SK-N-SH (cell line): ENCODE data around the gene BSG. TPM values are rescaled to one million over a fixed set of nuclear protein-coding genes. Genes with fewer than 3 reads are reported as not detected.

Experiments
- CTCF ChIA-PET: fragments of 300-600, 350-600 bp; formaldehyde crosslinking; extraction: SDS; loops from one replicate; lab custom pipeline; 2021; lab: Yijun Ruan, JAX
- POLR2A ChIA-PET: fragments of 350-600 bp; sonication (Branson Sonifier 250); formaldehyde crosslinking; extraction: SDS; loops from one replicate; lab custom pipeline; 2020; ENCODE audit warnings: antibody characterized with exemption, inconsistent platforms; lab: Yijun Ruan, JAX
- DNase-seq: peaks from one replicate; pipeline ENCODE4 v3.0.0; 2012
- H2AFZ ChIP-seq: fragments of 200-600 bp; sonication (generic); 2 replicates; pipeline ENCODE4 v1.8.1; 2016; ENCODE audit warnings: antibody characterized with exemption, mild to moderate bottlenecking, low read depth
- H3F3A ChIP-seq: fragments of 200-600 bp; sonication (generic); replicated peaks from 2 replicates; pipeline ENCODE3; 2016; ENCODE audit warnings: antibody characterized with exemption, mild to moderate bottlenecking; ENCODE audit not compliant: insufficient read depth
- H3K27ac ChIP-seq, 2 experiments: fragments of 200-500 bp in 1 of 2; fragments of 200-600 bp in 1 of 2; sonication (Bioruptor generic) in 1 of 2; sonication (generic), shearing (Covaris generic) in 1 of 2; 2 replicates each; pipeline versions ENCODE4 v1.5.1 to v1.6.1; 2014 to 2016; ENCODE audit warnings: low read depth in 2 of 2, inconsistent platforms in 1 of 2, low read length in 1 of 2, mild to moderate bottlenecking in 1 of 2, mixed read lengths in 1 of 2
- H3K27me3 ChIP-seq: fragments of 200-600 bp; sonication (generic), shearing (Covaris generic); 2 replicates; pipeline ENCODE4 v1.6.1; 2016; ENCODE audit warnings: mixed run types; ENCODE audit not compliant: insufficient read depth
- H3K36me3 ChIP-seq, 2 experiments: fragments of 200-500 bp in 1 of 2; fragments of 200-600 bp in 1 of 2; sonication (Bioruptor generic) in 1 of 2; sonication (generic) in 1 of 2; replicated peaks in 1 of 2; 2 replicates each; pipeline versions ENCODE3 to v1.5.1; 2014 to 2016; ENCODE audit warnings: low read length in 1 of 2, mild to moderate bottlenecking in 1 of 2; ENCODE audit not compliant: insufficient read depth in 2 of 2, control insufficient read depth in 1 of 2
- H3K4me1 ChIP-seq, 2 experiments: fragments of 200-500 bp in 1 of 2; fragments of 200-600 bp in 1 of 2; sonication (Bioruptor generic) in 1 of 2; sonication (generic), shearing (Covaris generic) in 1 of 2; 2 replicates each; pipeline versions ENCODE4 v1.5.1 to v1.6.1; 2014 to 2016; ENCODE audit warnings: low read depth in 1 of 2, low read length in 1 of 2, mixed run types in 1 of 2; ENCODE audit not compliant: insufficient read depth in 2 of 2, control insufficient read depth in 1 of 2
- H3K4me2 ChIP-seq: fragments of 200-600 bp; sonication (generic), shearing (Covaris generic); 2 replicates; pipeline ENCODE4 v1.6.1; 2017; ENCODE audit warnings: mixed run types
- H3K4me3 ChIP-seq, 2 experiments: fragments of 200-500 bp in 1 of 2; fragments of 200-600 bp in 1 of 2; sonication (Bioruptor generic) in 1 of 2; sonication (generic), shearing (Covaris generic) in 1 of 2; 2 replicates each; pipeline versions ENCODE4 v1.5.1 to v1.8.1; 2014 to 2016; ENCODE audit warnings: low read depth in 2 of 2, inconsistent platforms in 1 of 2, low read length in 1 of 2, mild to moderate bottlenecking in 1 of 2, mixed read lengths in 1 of 2, moderate library complexity in 1 of 2
- H3K79me2 ChIP-seq: fragments of 200-600 bp; sonication (generic); 2 replicates; pipeline ENCODE4 v1.8.1; 2017; ENCODE audit warnings: mild to moderate bottlenecking; ENCODE audit not compliant: insufficient read depth
- H3K9ac ChIP-seq: fragments of 200-600 bp; sonication (generic); 2 replicates; pipeline ENCODE4 v1.6.1; 2017; ENCODE audit warnings: mixed run types
- H3K9me2 ChIP-seq: fragments of 200-600 bp; sonication (generic); 2 replicates; pipeline ENCODE4 v1.6.1; 2017; ENCODE audit warnings: mixed run types
- H3K9me3 ChIP-seq: fragments of 200-600 bp; sonication (generic); 2 replicates; pipeline ENCODE4 v1.6.1; 2017; ENCODE audit warnings: mixed run types, mild to moderate bottlenecking, moderate library complexity
- H4K20me1 ChIP-seq: fragments of 200-600 bp; sonication (generic); 2 replicates; pipeline ENCODE4 v1.6.1; 2017; ENCODE audit warnings: mild to moderate bottlenecking, mixed run types; ENCODE audit not compliant: insufficient read depth
- CHD2 ChIP-seq: fragments of 150-350 bp; IDR thresholded peaks from 2 replicates; pipeline ENCODE4 v1.6.1; 2018; ENCODE audit warnings: low read length; ENCODE audit not compliant: partially characterized antibody
- CTCF ChIP-seq: fragments of 200-600 bp; sonication (generic); IDR thresholded peaks from 2 replicates; pipeline ENCODE4 v1.6.1; 2017; ENCODE audit warnings: antibody characterized with exemption, mild to moderate bottlenecking, moderate library complexity
- EZH2phosphoT487 ChIP-seq: fragments of 200-600 bp; sonication (generic); IDR thresholded peaks from 2 replicates; pipeline ENCODE4 v1.6.1; 2017; ENCODE audit warnings: low read depth, mixed run types, mild to moderate bottlenecking, antibody characterized with exemption, moderate library complexity, borderline replicate concordance
- FOSL2 ChIP-seq: IDR thresholded peaks from 2 replicates; pipeline ENCODE4 v1.4.0; 2012; ENCODE audit warnings: low read depth, mild to moderate bottlenecking, moderate library complexity, borderline replicate concordance
- GATA2 ChIP-seq: sonication (generic); formaldehyde crosslinking; IDR thresholded peaks from 2 replicates; pipeline ENCODE4 v1.5.0; 2020; ENCODE audit warnings: mild to moderate bottlenecking, missing genetic modification reagents
- JUND ChIP-seq: IDR thresholded peaks from 2 replicates; pipeline ENCODE4 v1.4.0; 2012
- MAX ChIP-seq: IDR thresholded peaks from 2 replicates; pipeline ENCODE4 v1.4.0; 2012; ENCODE audit warnings: low read depth
- MXI1 ChIP-seq: IDR thresholded peaks from 2 replicates; pipeline ENCODE4 v1.6.1; 2012; ENCODE audit warnings: mild to moderate bottlenecking, low read depth, low read length, improper control_type of control experiment
- NFIC ChIP-seq: IDR thresholded peaks from 2 replicates; pipeline ENCODE4 v1.4.0; 2012; ENCODE audit warnings: borderline replicate concordance
- NRF1 ChIP-seq: IDR thresholded peaks from 2 replicates; pipeline ENCODE4 v1.6.1; 2012; ENCODE audit warnings: low read depth, mild to moderate bottlenecking, low read length
- PBX3 ChIP-seq: IDR thresholded peaks from 2 replicates; pipeline ENCODE4; 2012
- POLR2AphosphoS5 ChIP-seq: IDR thresholded peaks from 2 replicates; pipeline ENCODE4 v1.6.1; 2012; ENCODE audit warnings: low read depth, low read length
- RCOR1 ChIP-seq: fragments of 150-350 bp; IDR thresholded peaks from 2 replicates; pipeline ENCODE4 v1.6.1; 2017; ENCODE audit warnings: antibody characterized with exemption, low read length
- RFX5 ChIP-seq: IDR thresholded peaks from 2 replicates; pipeline ENCODE4 v1.6.1; 2012; ENCODE audit warnings: mild to moderate bottlenecking, improper control_type of control experiment, low read length
- SIN3A ChIP-seq: IDR thresholded peaks from 2 replicates; pipeline ENCODE4 v1.6.1; 2012; ENCODE audit warnings: low read depth, mild to moderate bottlenecking, low read length, moderate library complexity, borderline replicate concordance
- SMC3 ChIP-seq: IDR thresholded peaks from 2 replicates; pipeline ENCODE4 v1.6.1; 2012; ENCODE audit warnings: low read depth, low read length, improper control_type of control experiment
- TAF1 ChIP-seq: IDR thresholded peaks from 2 replicates; pipeline ENCODE4 v1.6.1; 2012; ENCODE audit warnings: low read depth, mild to moderate bottlenecking, low read length, moderate library complexity, borderline replicate concordance
- TCF12 ChIP-seq: IDR thresholded peaks from 2 replicates; pipeline ENCODE4 v1.4.0; 2012
- USF1 ChIP-seq: IDR thresholded peaks from 2 replicates; pipeline ENCODE4 v1.4.0; 2012; ENCODE audit warnings: low read depth, borderline replicate concordance
- USF2 ChIP-seq: fragments of 150-350 bp; IDR thresholded peaks from 2 replicates; pipeline ENCODE4 v1.6.1; 2017; ENCODE audit warnings: antibody characterized with exemption, low read length, low read depth, borderline replicate concordance
- WGBS: methylation state at CpG from one replicate; pipeline ENCODE4 v1.1.6; 2017; ENCODE audit warnings: low lambda C conversion rate; 5-methylcytosine and 5-hydroxymethylcytosine counted together
- polyA plus RNA-seq, 3 experiments: library from polyadenylated mRNA; depleted of rRNA; stranded (reverse); fragments of >200 nt; gene quantifications; 2 replicates each; pipeline ENCODE4 v1.2.3, GENCODE V29; 2012

The BSG gene
- polyA plus RNA-seq, 1 of the 3 experiments (the other 2 are of a cell fraction) = 835 TPM

- H3K36me3 ChIP-seq = no peaks in the 10 kb centered on the region
- H3K4me1 ChIP-seq = peaks cover 0 to 2% of the 10 kb centered on the region in 2 experiments; a peak in 1 of 4 replicates
- POLR2A ChIA-PET = no interaction called here
- H4K20me1 ChIP-seq = peaks cover 58% of the 10 kb centered on the region
- peak; percentile 31 for DNase-seq
- H3K4me3 ChIP-seq = no peak overlapping the region
- CTCF ChIA-PET = interaction anchor here (0.9 to 3.5 kb wide), 4 partner anchors 8 to 32 kb away, joined by 3 to 15 read pairs (median 4); no protein-coding TSS in a partner anchor
- no peaks in the 10 kb centered on the region for H3K27me3 ChIP-seq
- WGBS = 93% methylated on average over 15 of the region's 16 CpGs
- H2AFZ ChIP-seq = no peak overlapping the region
- no peak overlapping the region for H3K4me2 ChIP-seq
- no peak overlapping the region for H3K9ac ChIP-seq
- peaks cover 5% of the 10 kb centered on the region; the same call in 1 of the 2 replicates for H3K79me2 ChIP-seq
- TF ChIP-seq FOSL2 (no peak), MXI1 (no peak), TAF1 (no peak), CTCF (no peak), RFX5 (no peak), NRF1 (no peak), SMC3 (no peak), NFIC (no peak), TCF12 (no peak), CHD2 (no peak), EZH2phosphoT487 (no peak)
- no peaks in the 10 kb centered on the region for H3K9me3 ChIP-seq
- no peak overlapping the region for H3K27ac ChIP-seq
- no peaks in the 10 kb centered on the region for H3K9me2 ChIP-seq
- H3F3A ChIP-seq = no peaks in the 10 kb centered on the region
These were observed 23.9 kb downstream of the BSG start for GRCh38 chr19:596263-596655.

- H3K4me3 ChIP-seq = no peak overlapping the region
- CTCF ChIA-PET = interaction anchor here (0.7 to 1.8 kb wide), 3 partner anchors 9 to 13 kb away, joined by 3 to 7 read pairs (median 5); no protein-coding TSS in a partner anchor
- no peak overlapping the region for H3K4me2 ChIP-seq
- H3K9ac ChIP-seq = no peak overlapping the region
- H3K9me3 ChIP-seq = no peaks in the 10 kb centered on the region
- H4K20me1 ChIP-seq = peaks cover 44% of the 10 kb centered on the region
- no peaks in the 10 kb centered on the region for H3K9me2 ChIP-seq
- WGBS = 49% methylated on average over 15 of the region's 18 CpGs
- no peaks in the 10 kb centered on the region for H3K36me3 ChIP-seq
- H2AFZ ChIP-seq = no peak overlapping the region
- DNase-seq = no peak
- no peaks in the 10 kb centered on the region for H3K27me3 ChIP-seq
- POLR2A ChIA-PET = no interaction called here
- H3K79me2 ChIP-seq = peaks cover 4% of the 10 kb centered on the region; the same call in 1 of the 2 replicates
- no peak overlapping the region for H3K27ac ChIP-seq
- H3F3A ChIP-seq = no peaks in the 10 kb centered on the region
- H3K4me1 ChIP-seq = no peaks in the 10 kb centered on the region
- TF ChIP-seq MAX (no peak), JUND (no peak), TAF1 (no peak), TCF12 (no peak), NRF1 (no peak), RCOR1 (peak; percentile 45; the same call in 1 of the 2 replicates), EZH2phosphoT487 (no peak), USF2 (no peak), USF1 (peak; percentile 72), MXI1 (no peak), GATA2 (CRISPR knock-in tag) (no peak), NFIC (no peak), POLR2AphosphoS5 (peak; percentile 46; the same call in 1 of the 2 replicates), SIN3A (no peak), PBX3 (no peak)
These were observed 25.3 kb downstream of the BSG start for GRCh38 chr19:597406-598315.
